Peyer's patch (tissue), 4 donors: ENCODE data around the gene MAST2. TPM values are rescaled to one million over a fixed set of nuclear protein-coding genes. Genes with fewer than 3 reads are reported as not detected.

ENCODE experiments used
- DNase-seq, 3 donors: peaks; one replicate each; pipeline ENCODE4 v3.0.0-alpha.2; 2017 to 2019
- H3K27ac ChIP-seq, 4 donors: fragments of 200-600 bp; sonication (generic); one replicate each; pipeline ENCODE4 v1.5.1; 2016 to 2019
- H3K27me3 ChIP-seq, 2 donors: fragments of 200-600 bp; sonication (generic); one replicate each; pipeline ENCODE4 v1.5.1; 2019
- H3K36me3 ChIP-seq, 3 donors: fragments of 200-600 bp; sonication (generic); one replicate each; pipeline ENCODE4 v1.5.1; 2016 to 2019
- H3K4me1 ChIP-seq, 4 donors: fragments of 200-600 bp; sonication (generic); one replicate each; pipeline ENCODE4 v1.5.1; 2016 to 2019
- H3K4me3 ChIP-seq, 4 donors: fragments of 200-600 bp; sonication (generic); 1 replicate in 3 of 4; 2 replicates in 1 of 4; pipeline ENCODE4 v1.5.1; 2016 to 2019; ENCODE audit warnings: mild to moderate bottlenecking in 1 of 4
- H3K9me3 ChIP-seq, 4 donors: fragments of 200-600 bp; sonication (generic); one replicate each; pipeline ENCODE4 v1.5.1; 2016 to 2019; ENCODE audit warnings: mild to moderate bottlenecking in 1 of 4
- POLR2A ChIP-seq, 2 donors: fragments of 450-650 bp; IDR thresholded peaks; one replicate each; pipeline ENCODE4 v1.5.1; 2017; ENCODE audit warnings: antibody characterized with exemption in 2 of 2, mild to moderate bottlenecking in 2 of 2, moderate library complexity in 2 of 2
- total RNA-seq, 4 donors: library from RNA; depleted of rRNA; stranded (reverse); fragments of >200 nt; gene quantifications; one replicate each; pipeline ENCODE4 v1.1.0, GENCODE V29; 2016
- TF ChIP-seq, protein P1 (sequence below), 6 experiments: fragments of 450-650 bp in 4 of 6; fragments of 200-600 bp in 2 of 6; sonication (generic) in 1 of 6; IDR thresholded peaks; one replicate each; pipeline ENCODE4 v1.5.1; 2017 to 2019; ENCODE audit warnings: antibody characterized with exemption in 6 of 6, mild to moderate bottlenecking in 3 of 6, moderate library complexity in 1 of 6

The MAST2 gene
- total RNA-seq, 4 donors from 2014 or later: 75.9 to 249 (median 134) TPM

DNA sequence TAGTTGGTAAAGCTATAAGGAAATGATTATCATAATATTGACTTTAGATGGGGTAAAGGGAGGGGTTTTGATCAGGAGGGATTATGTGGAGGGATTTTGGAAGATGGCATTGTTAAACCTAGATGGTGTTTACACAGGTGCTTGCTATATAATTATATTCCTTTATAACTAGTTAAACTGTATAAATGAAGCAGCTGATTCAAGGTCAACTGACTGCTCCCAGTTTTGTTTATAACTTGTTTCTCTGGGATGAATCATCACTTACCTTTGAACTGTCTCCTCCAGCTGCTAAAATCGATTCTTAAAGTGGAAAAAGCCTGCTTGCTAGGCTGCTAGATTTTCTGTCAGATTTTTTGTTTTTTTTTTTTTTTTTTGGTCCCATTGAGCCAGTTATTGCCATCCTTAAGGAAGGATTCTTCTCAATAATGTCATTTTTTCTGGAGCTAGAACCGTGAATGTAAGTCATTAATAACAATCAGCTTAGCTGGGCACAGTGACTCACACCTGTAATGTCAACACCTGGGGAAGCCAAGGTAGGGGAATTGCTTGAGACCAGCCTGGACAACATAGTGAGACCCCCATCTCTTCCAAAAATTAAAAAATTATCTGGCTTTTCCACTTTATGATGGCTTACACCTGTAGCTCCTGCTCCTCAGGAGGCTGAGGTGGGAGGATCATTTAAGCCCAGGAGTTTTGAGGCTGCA, 175.8 kb downstream of the MAST2 start:
- no peaks in the 10 kb centered on the region for H3K36me3 ChIP-seq
- H3K9me3 ChIP-seq: peaks cover 0 to 4% (median 1%) of the 10 kb centered on the region in 4 donors
- H3K27ac ChIP-seq: peak overlapping the region in 3 of 4 donors; percentile 37 to 76 (median 72)
- H3K4me1 ChIP-seq: peaks cover 0 to 29% (median 3%) of the 10 kb centered on the region in 4 donors
- DNase-seq: no peak
- no peak overlapping the region for H3K4me3 ChIP-seq
- no peak for TF ChIP-seq POLR2A (IDR thresholded peaks at IDR 0.05)
- TF ChIP-seq, protein P1, sequence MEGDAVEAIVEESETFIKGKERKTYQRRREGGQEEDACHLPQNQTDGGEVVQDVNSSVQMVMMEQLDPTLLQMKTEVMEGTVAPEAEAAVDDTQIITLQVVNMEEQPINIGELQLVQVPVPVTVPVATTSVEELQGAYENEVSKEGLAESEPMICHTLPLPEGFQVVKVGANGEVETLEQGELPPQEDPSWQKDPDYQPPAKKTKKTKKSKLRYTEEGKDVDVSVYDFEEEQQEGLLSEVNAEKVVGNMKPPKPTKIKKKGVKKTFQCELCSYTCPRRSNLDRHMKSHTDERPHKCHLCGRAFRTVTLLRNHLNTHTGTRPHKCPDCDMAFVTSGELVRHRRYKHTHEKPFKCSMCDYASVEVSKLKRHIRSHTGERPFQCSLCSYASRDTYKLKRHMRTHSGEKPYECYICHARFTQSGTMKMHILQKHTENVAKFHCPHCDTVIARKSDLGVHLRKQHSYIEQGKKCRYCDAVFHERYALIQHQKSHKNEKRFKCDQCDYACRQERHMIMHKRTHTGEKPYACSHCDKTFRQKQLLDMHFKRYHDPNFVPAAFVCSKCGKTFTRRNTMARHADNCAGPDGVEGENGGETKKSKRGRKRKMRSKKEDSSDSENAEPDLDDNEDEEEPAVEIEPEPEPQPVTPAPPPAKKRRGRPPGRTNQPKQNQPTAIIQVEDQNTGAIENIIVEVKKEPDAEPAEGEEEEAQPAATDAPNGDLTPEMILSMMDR (IDR thresholded peaks at IDR 0.05): no peak
- H3K27me3 ChIP-seq: no peaks in the 10 kb centered on the region

DNA sequence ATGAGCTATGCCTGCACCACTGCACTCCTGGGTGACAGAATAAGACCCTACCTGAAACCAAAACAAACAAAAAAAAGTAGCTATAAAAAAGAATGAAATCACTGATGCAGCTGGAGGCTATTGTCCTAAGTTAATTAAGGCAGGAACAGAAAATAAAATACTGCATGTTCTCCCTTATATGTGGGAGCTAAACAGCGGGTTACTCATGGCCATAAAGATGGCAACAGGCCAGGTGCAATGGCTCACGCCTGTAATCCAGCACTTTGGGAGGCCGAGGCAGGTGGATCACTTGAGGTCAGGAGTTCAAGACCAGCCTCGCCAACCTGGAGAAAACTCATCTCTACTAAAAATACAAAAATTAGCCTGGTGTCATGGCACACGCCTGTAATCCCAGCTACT, 176.4 kb downstream of the MAST2 start:
- H3K27me3 ChIP-seq: no peaks in the 10 kb centered on the region
- H3K27ac ChIP-seq: peak overlapping the region in 3 of 4 donors; percentile 37 to 76 (median 72)
- no peak overlapping the region for H3K4me3 ChIP-seq
- peaks cover 0 to 24% (median 3%) of the 10 kb centered on the region in 4 donors for H3K4me1 ChIP-seq
- peak in 2 of 3 donors; percentile 63 to 81 for DNase-seq
- peaks cover 0 to 4% (median 1%) of the 10 kb centered on the region in 4 donors for H3K9me3 ChIP-seq
- H3K36me3 ChIP-seq: no peaks in the 10 kb centered on the region
- TF ChIP-seq, protein P1 (IDR thresholded peaks at IDR 0.05): no peak
- no peak for TF ChIP-seq POLR2A (IDR thresholded peaks at IDR 0.05)

DNA sequence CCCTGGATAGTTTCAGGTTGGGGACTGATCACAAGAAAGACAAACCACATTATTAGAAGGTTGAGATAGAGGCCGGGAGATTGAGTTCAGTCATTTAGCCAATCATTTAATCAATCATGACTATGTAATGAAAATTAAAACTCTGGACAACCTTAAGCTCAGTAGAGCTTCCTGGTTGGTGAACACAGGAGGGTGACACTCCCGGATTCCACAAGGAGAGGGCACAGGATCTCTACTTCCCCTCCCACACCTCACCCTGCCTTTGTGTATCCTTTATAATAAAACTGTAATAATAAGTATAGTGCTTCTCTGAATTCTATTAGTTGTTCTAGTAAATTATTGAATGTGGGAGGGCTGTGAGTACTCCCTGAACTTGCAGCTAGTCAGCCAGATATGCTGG, 178.9 kb downstream of the MAST2 start:
- no peak for TF ChIP-seq POLR2A (IDR thresholded peaks at IDR 0.05)
- TF ChIP-seq, protein P1 (IDR thresholded peaks at IDR 0.05): no peak
- no peaks in the 10 kb centered on the region for H3K36me3 ChIP-seq
- peaks cover 0 to 4% (median 1%) of the 10 kb centered on the region in 4 donors for H3K9me3 ChIP-seq
- H3K4me3 ChIP-seq: no peak overlapping the region
- no peak for DNase-seq
- H3K27ac ChIP-seq: peak overlapping the region in 2 of 4 donors; percentile 41
- H3K27me3 ChIP-seq: no peaks in the 10 kb centered on the region
- H3K4me1 ChIP-seq: peaks cover 0 to 24% (median 3%) of the 10 kb centered on the region in 4 donors

DNA sequence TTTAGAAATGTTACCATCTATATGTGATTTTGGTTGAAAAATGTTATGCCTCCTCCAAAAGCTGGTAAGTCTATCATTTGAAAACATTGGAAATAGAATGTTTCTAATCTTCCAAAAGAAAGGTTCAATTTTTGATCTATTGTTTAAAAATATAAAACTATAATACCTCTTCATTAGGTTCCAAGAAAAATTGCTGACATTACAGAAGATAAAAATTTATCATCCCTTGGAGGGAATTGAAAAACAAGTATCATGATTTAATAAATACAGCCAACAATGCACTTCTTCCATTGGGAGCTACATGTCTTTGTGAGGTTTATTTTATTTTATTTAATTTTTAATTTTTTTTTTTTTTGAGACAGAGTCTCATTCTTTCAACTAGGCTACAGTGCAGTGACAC, 180.6 kb downstream of the MAST2 start:
- no peaks in the 10 kb centered on the region for H3K36me3 ChIP-seq
- peaks cover 0 to 4% (median 1%) of the 10 kb centered on the region in 4 donors for H3K9me3 ChIP-seq
- no peaks in the 10 kb centered on the region for H3K27me3 ChIP-seq
- H3K4me3 ChIP-seq: no peak overlapping the region
- H3K4me1 ChIP-seq: peaks cover 0 to 16% (median 0%) of the 10 kb centered on the region in 4 donors
- H3K27ac ChIP-seq: no peak overlapping the region
- TF ChIP-seq, protein P1 (IDR thresholded peaks at IDR 0.05): no peak
- TF ChIP-seq POLR2A (IDR thresholded peaks at IDR 0.05): no peak
- no peak for DNase-seq

DNA sequence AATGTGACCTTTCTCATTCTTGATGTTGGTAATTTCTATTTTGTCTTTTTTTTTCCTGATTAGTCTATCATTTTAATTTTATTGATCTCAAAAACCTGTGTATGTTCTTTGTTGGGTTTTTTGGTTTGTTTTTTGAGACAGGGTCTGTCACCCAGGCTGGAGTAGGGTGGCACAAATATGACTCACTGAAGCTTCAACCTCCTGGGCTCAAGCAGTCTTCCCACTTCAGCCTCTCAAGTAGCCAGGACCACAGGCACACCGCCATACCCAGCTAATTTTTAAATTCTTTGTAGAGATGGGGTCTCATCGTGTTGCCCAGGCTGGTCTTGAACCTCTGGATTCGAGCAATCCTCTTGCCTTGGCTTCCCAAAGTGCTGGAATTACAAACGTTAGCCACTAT, 183.8 kb downstream of the MAST2 start:
- H3K27ac ChIP-seq: no peak overlapping the region
- peaks cover 0 to 3% (median 0%) of the 10 kb centered on the region in 4 donors for H3K4me1 ChIP-seq
- H3K9me3 ChIP-seq: no peaks in the 10 kb centered on the region
- DNase-seq: no peak
- no peak for TF ChIP-seq POLR2A (IDR thresholded peaks at IDR 0.05)
- TF ChIP-seq, protein P1 (IDR thresholded peaks at IDR 0.05): no peak
- H3K4me3 ChIP-seq: no peak overlapping the region
- no peaks in the 10 kb centered on the region for H3K27me3 ChIP-seq
- no peaks in the 10 kb centered on the region for H3K36me3 ChIP-seq
